Pancreas (tissue), 10 donors: ENCODE measurements around the gene METTL5. TPM values are rescaled to one million over a fixed set of nuclear protein-coding genes. Genes with fewer than 3 reads are reported as not detected.

Experiments used
- ATAC-seq, 4 donors: fragments of 200-7000 bp; cut with Tn5 transposase; one replicate each; pipeline versions ENCODE4 v1.8.0 to v1.9.1; 2020; ENCODE audit warnings: mild to moderate bottlenecking in 4 of 4, moderate library complexity in 4 of 4
- DNase-seq, 6 donors: peaks; one replicate each; pipeline ENCODE4 v3.0.0-alpha.2; 2020
- FAIRE-seq: peaks from 2 replicates; lab custom pipeline; 2012; peaks lifted over from hg19 to GRCh38; lab: Jason Lieb, UNC
- H3K27ac ChIP-seq, 4 donors: fragments of 200-600 bp; sonication (generic); 1 replicate in 3 of 4; 2 replicates in 1 of 4; pipeline versions ENCODE4 v1.5.0 to v1.8.0; 2020
- H3K27me3 ChIP-seq, 4 donors: fragments of 200-600 bp; one replicate each; pipeline ENCODE4 v1.8.0; 2021
- H3K36me3 ChIP-seq, 3 donors: fragments of 200-600 bp; sonication (generic) in 1 of 3; one replicate each; pipeline versions ENCODE4 v1.5.0 to v1.8.0; 2020 to 2021
- H3K4me1 ChIP-seq, 3 donors: fragments of 200-600 bp; one replicate each; pipeline ENCODE4 v1.8.0; 2021
- H3K4me3 ChIP-seq, 4 donors: fragments of 200-600 bp; sonication (generic) in 2 of 4; one replicate each; pipeline versions ENCODE4 v1.5.0 to v1.8.0; 2020 to 2021
- H3K9me3 ChIP-seq, 4 donors: fragments of 200-600 bp; one replicate each; pipeline ENCODE4 v1.8.0; 2021
- WGBS, 2 donors: extraction: QIAGEN DNeasy Blood & Tissue Kit; methylation state at CpG; one replicate each; pipeline ENCODE4 v1.1.7; 2013; 5-methylcytosine and 5-hydroxymethylcytosine counted together
- intact Hi-C, 3 donors: fragments of 100-400 bp; cut with DNase I; formaldehyde crosslinking; loops; one replicate each; pipeline versions ENCODE4 v1.11.1 to v1.14.2; 2022
- polyA plus RNA-seq, 2 donors: library from polyadenylated mRNA; stranded (reverse); fragments of 200-250 nt; gene quantifications; one replicate each; pipeline ENCODE4 v1.2.3, GENCODE V29; 2013
- total RNA-seq, 6 donors: library from RNA; stranded (reverse); fragmentation: NEBNext Ultra II Directional in 4 of 6; extraction: Animal tissue kit (Norgen Biotek cat#: 25700) in 4 of 6; gene quantifications; one replicate each; pipeline versions ENCODE4 v1.2.1 to v1.2.4, GENCODE V29; 2021 to 2023
- TF ChIP-seq, protein P1 (sequence below), 4 donors: fragments of 200-600 bp; sonication (generic) in 3 of 4; IDR thresholded peaks; one replicate each; pipeline versions ENCODE4 v1.5.0 to v1.8.0; 2021; ENCODE audit warnings: antibody characterized with exemption in 4 of 4
- donor health status: healthy with polysubstance abuse.
- donor health status: DM: no; HTN: no; CAD: no; lungs with moderate emphysema.
- donor health status: DM: no; HTN: no; CAD: no.
- donor health status: control.
- donor health status: control.
- donor health status: Bipolar disorder and iron deficiency.
- donor health status: DM: yes; HTN: yes; CAD: no.
- donor health status: DM: no; HTN: no; CAD: no.
- donor health status: DM: no; HTN: no; CAD: no.
- donor health status: DM: yes; HTN: yes; CAD: no.

METTL5 gene
- total and polyA plus RNA-seq, 8 donors: 29.7 to 41.3 (median 33.8) TPM

DNA sequence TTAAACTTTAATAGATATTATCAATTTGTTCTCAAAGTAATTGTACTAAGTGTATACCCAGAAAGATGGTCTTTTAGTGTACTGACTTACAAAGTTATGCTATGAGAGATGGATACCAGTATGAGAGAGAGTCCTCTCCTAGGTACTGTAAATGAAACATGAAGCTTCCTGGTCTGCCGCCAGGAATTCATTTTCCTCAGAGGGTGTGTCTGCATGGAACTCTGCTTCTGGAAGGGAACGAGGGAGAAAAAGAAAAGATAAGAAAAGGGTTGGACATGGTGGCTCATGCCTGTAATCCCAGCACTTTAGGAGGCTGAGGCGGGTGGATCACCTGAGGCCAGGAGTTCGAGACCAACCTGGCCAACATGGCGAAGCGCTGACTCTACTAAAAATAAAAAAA is 28.3 kb downstream of the METTL5 start:
- FAIRE-seq: no peak
- TF ChIP-seq, protein P1, sequence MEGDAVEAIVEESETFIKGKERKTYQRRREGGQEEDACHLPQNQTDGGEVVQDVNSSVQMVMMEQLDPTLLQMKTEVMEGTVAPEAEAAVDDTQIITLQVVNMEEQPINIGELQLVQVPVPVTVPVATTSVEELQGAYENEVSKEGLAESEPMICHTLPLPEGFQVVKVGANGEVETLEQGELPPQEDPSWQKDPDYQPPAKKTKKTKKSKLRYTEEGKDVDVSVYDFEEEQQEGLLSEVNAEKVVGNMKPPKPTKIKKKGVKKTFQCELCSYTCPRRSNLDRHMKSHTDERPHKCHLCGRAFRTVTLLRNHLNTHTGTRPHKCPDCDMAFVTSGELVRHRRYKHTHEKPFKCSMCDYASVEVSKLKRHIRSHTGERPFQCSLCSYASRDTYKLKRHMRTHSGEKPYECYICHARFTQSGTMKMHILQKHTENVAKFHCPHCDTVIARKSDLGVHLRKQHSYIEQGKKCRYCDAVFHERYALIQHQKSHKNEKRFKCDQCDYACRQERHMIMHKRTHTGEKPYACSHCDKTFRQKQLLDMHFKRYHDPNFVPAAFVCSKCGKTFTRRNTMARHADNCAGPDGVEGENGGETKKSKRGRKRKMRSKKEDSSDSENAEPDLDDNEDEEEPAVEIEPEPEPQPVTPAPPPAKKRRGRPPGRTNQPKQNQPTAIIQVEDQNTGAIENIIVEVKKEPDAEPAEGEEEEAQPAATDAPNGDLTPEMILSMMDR (IDR thresholded peaks at IDR 0.05): no peak
- no peak for DNase-seq
- Histone ChIP-seq H3K36me3 (no peaks in the 10 kb centered on the region), H3K27me3 (no peaks in the 10 kb centered on the region), H3K27ac (no peak overlapping the region), H3K4me1 (peaks cover 0 to 7% (median 0%) of the 10 kb centered on the region in 3 donors), H3K4me3 (no peak overlapping the region), H3K9me3 (no peaks in the 10 kb centered on the region)
- ATAC-seq: no peak
- WGBS, 2 donors: 77 to 79% methylated on average over 6 of the region's 6 CpGs
- intact Hi-C loops: no loop called here

DNA sequence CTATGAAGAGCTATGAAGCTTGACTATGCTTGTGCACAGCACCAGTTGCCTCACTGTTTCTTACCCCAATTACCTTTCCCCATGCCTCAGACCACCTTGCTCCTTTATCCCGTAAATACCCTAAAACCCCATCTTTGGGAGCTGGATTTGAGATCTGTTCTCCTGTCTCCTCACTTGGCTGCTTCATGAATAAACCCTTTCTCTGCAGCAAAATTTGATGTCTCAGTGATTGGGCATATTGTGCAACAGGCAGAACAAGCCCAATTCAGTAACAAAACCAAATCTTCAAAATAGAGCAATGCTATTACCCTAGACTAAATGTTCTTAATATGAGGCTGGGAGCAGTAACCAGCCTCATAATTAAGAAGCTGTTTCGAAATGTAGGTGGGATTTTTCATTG is 29.5 kb downstream of the METTL5 start:
- Histone ChIP-seq H3K4me3 (no peak overlapping the region), H3K9me3 (no peaks in the 10 kb centered on the region), H3K27ac (no peak overlapping the region), H3K4me1 (peaks cover 0 to 7% (median 0%) of the 10 kb centered on the region in 3 donors), H3K27me3 (no peaks in the 10 kb centered on the region), H3K36me3 (no peaks in the 10 kb centered on the region)
- FAIRE-seq: no peak
- no peak for DNase-seq
- intact Hi-C loops: no loop called here
- TF ChIP-seq, protein P1 (IDR thresholded peaks at IDR 0.05): no peak
- no peak for ATAC-seq
- WGBS, 2 donors: 63 to 77% methylated on average over 2 of the region's 2 CpGs

DNA sequence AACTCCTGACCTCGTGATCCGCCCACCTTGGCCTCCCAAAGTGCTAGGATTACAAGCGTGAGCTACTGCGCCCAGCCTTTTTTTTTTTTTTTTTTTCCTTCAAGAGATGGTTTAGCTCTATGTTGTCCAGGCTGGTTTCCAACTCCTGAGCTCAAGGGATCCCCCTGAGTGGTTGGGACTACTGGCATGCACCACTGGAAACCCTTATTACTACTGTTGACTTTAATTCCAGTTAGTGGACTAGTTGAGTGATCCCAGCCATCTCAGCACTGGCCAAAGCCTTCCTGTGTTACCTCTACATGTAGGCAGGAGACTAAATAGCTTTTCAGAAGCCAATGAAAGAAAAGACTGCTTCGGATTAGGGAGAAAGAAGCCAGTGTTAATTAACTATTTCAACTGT is 34.1 kb downstream of the METTL5 start:
- 71 to 82% methylated on average over 3 to 5 of the region's 5 CpGs for WGBS, 2 donors
- Histone ChIP-seq H3K36me3 (no peaks in the 10 kb centered on the region), H3K27me3 (no peaks in the 10 kb centered on the region), H3K4me3 (no peak overlapping the region), H3K27ac (no peak overlapping the region), H3K4me1 (no peaks in the 10 kb centered on the region), H3K9me3 (no peaks in the 10 kb centered on the region)
- no peak for FAIRE-seq
- TF ChIP-seq, protein P1 (IDR thresholded peaks at IDR 0.05): no peak
- no peak for DNase-seq
- intact Hi-C loops: no loop called here
- ATAC-seq: no peak

DNA sequence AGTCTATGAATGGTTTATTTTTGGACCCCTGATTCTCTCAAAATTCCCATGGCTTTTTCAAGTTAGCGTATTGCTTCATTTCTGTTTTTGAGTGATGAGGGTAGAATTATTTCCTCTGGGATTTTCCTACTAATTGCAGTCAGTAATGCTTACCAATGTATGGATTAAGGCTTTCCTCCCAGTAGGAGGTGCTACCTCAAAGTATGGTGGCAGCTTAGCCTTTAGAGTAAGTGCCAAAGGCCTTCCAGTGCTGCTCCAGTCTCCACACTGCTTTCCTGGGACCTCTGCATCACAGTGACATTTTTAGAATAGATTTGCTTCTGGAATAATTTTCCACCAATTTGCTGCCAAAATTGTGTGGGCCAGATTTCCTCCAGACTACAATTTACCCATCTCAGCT is 42.2 kb downstream of the METTL5 start:
- ATAC-seq: no peak
- TF ChIP-seq, protein P1 (IDR thresholded peaks at IDR 0.05): no peak
- WGBS, 2 donors: 93 to 100% methylated on average over 1 of the region's 1 CpG
- no peaks in the 10 kb centered on the region for H3K36me3 ChIP-seq
- no peaks in the 10 kb centered on the region for H3K9me3 ChIP-seq
- DNase-seq: no peak
- no peak overlapping the region for H3K4me3 ChIP-seq
- intact Hi-C loops: no loop called here
- H3K27ac ChIP-seq: no peak overlapping the region
- no peaks in the 10 kb centered on the region for H3K27me3 ChIP-seq
- H3K4me1 ChIP-seq: no peaks in the 10 kb centered on the region
- no peak for FAIRE-seq

DNA sequence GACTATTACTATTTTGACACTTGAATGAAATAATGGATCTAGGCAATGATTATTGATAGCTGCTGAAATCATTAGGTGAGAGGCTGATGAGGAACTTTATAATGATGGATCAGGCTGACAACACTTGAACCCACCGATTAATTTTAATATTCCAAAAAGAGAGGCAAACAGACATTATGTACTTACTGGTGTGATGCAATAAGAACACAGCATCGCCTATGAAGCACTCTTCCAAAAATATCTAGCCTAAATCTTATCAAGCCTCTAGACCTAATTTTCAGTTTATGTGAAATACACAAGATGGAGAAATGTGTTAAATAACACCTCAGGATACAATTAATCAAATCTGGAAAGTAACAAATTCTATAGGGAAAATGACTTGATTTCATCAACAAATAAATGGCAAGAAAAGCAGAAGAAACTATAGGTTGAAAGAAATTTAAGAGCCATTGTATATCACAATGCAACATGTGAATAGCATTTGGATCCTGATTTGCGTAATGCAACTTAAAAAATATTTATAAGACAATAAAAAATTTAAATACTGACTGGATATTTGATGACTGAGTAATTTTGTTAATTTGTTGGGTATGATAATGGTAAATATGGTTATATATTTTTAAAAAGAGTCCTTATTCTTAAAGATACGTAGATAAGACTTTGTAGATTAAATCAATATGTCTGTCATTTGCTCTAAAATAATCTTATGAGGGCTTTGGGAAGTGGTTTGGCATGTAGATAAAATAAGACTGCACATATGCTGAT is 43.3 kb downstream of the METTL5 start:
- intact Hi-C loops: no loop called here
- ATAC-seq (no peak), DNase-seq (no peak), FAIRE-seq (no peak)
- Histone ChIP-seq H3K4me3 (no peak overlapping the region), H3K36me3 (no peaks in the 10 kb centered on the region), H3K27me3 (no peaks in the 10 kb centered on the region), H3K4me1 (no peaks in the 10 kb centered on the region), H3K27ac (no peak overlapping the region), H3K9me3 (no peaks in the 10 kb centered on the region)
- TF ChIP-seq, protein P1 (IDR thresholded peaks at IDR 0.05): no peak
- WGBS, 2 donors: 71 to 90% methylated on average over 4 of the region's 4 CpGs
